Measurements from ENCODE around the gene DHRSX. TPM values are rescaled to one million over a fixed set of nuclear protein-coding genes. Genes with fewer than 3 reads are reported as not detected.

Gene DHRSX
- total and polyA plus RNA-seq, 2 of the 13 experiments (the other 11 are each of a cell fraction or from before 2014, with no cell fraction given) = 15.5 to 24.3 TPM

DNA sequence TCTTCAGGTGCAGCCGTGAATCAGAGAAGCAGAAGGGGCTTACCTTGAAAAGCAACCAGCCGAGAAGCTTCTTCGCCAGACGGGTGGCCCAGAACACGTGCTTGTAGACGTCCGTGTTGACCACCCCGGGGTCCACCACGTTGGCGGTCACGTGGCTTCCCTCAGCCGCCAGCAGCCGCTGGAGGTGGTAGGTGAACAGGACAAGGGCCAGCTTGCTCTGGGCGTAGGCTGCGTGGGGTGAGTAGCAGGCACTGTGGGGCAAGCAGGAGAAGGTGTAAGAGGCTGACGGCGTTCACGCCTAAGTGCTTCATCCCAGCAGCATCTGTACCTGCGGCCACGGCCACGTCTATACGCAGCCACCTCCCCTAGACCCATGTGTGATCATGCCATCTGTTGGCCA, 257.8 kb downstream of the DHRSX start:
- no peaks in the 10 kb centered on the region; a peak in 2 of 5 replicates for H3K36me3 ChIP-seq (replicated peaks in 1 of 2; ENCODE audit: control insufficient read depth in 1 of 2, insufficient read depth in 2 of 2, low read length in 2 of 2)
- DNase-seq (ENCODE audit: low spot score) (no peak), FAIRE-seq (no peak), ATAC-seq (no peak)
- CTCF ChIA-PET (ENCODE audit: low intra/inter-chr PET ratio, low total read pairs) = no interaction called here
- in situ Hi-C loops (cut with HindIII; ENCODE audit: extremely low pct_ligation_motif_present, low pct_unique_long_range_greater_than_20kb) = no loop called here
- H3K4me1 ChIP-seq (ENCODE audit: insufficient read depth, low read length) = no peaks in the 10 kb centered on the region
- H3K9me3 ChIP-seq (ENCODE audit: low read length) = no peaks in the 10 kb centered on the region
- H3K4me2 ChIP-seq (ENCODE audit: low read depth, low read length) = no peak overlapping the region
- H4K20me1 ChIP-seq (ENCODE audit: insufficient read depth, low read length) = no peaks in the 10 kb centered on the region
- H3K4me3 ChIP-seq (replicated peaks in 1 of 3; ENCODE audit: insufficient read depth in 1 of 3, low read depth in 2 of 3, low read length in 3 of 3) = no peak overlapping the region
- no peak overlapping the region for H3K27ac ChIP-seq (ENCODE audit: extremely low read length, insufficient read depth, low read length)
- H2AFZ ChIP-seq (ENCODE audit: low read length) = no peak overlapping the region
- intact Hi-C loops (cut with micrococcal nuclease; ENCODE audit: unreplicated experiment) = no loop called here
- 98% methylated on average over 14 of the region's 22 CpGs for WGBS (ENCODE audit: low lambda C conversion rate)
- BruUV-seq (replicated peaks) = no TSS peak
- no peak overlapping the region for H3K9ac ChIP-seq (ENCODE audit: insufficient read depth, low read depth, low read length)
- POLR2A ChIA-PET = no interaction called here
- H3K79me2 ChIP-seq (ENCODE audit: insufficient read depth, low read length) = no peaks in the 10 kb centered on the region
- TF ChIP-seq, protein P1, sequence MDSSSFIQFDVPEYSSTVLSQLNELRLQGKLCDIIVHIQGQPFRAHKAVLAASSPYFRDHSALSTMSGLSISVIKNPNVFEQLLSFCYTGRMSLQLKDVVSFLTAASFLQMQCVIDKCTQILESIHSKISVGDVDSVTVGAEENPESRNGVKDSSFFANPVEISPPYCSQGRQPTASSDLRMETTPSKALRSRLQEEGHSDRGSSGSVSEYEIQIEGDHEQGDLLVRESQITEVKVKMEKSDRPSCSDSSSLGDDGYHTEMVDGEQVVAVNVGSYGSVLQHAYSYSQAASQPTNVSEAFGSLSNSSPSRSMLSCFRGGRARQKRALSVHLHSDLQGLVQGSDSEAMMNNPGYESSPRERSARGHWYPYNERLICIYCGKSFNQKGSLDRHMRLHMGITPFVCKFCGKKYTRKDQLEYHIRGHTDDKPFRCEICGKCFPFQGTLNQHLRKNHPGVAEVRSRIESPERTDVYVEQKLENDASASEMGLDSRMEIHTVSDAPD (CRISPR knock-in tag; IDR thresholded peaks at IDR 0.05) = no peak
- TF ChIP-seq, protein P2, sequence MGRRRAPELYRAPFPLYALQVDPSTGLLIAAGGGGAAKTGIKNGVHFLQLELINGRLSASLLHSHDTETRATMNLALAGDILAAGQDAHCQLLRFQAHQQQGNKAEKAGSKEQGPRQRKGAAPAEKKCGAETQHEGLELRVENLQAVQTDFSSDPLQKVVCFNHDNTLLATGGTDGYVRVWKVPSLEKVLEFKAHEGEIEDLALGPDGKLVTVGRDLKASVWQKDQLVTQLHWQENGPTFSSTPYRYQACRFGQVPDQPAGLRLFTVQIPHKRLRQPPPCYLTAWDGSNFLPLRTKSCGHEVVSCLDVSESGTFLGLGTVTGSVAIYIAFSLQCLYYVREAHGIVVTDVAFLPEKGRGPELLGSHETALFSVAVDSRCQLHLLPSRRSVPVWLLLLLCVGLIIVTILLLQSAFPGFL (CRISPR knock-in tag; IDR thresholded peaks at IDR 0.05) = no peak
- TF ChIP-seq SMARCE1 (IDR thresholded peaks at IDR 0.05; ENCODE audit: borderline replicate concordance) (no peak), ZNF891 (CRISPR knock-in tag; IDR thresholded peaks at IDR 0.05) (no peak), SMAD1 (CRISPR knock-in tag; IDR thresholded peaks at IDR 0.05; ENCODE audit: borderline replicate concordance, low read depth) (no peak), EED (CRISPR knock-in tag; IDR thresholded peaks at IDR 0.05) (no peak), ZNF460 (CRISPR knock-in tag; IDR thresholded peaks at IDR 0.05; ENCODE audit: borderline replicate concordance) (no peak), MEIS2 (CRISPR knock-in tag; IDR thresholded peaks at IDR 0.05) (no peak), ZBTB8A (CRISPR knock-in tag; IDR thresholded peaks at IDR 0.05; ENCODE audit: borderline replicate concordance, low read depth) (no peak), ZNF781 (CRISPR knock-in tag; IDR thresholded peaks at IDR 0.05; ENCODE audit: borderline replicate concordance, not compliant biosample characterization) (no peak), ZHX2 (IDR thresholded peaks at IDR 0.05; ENCODE audit: low read depth) (no peak), ZHX2 (CRISPR knock-in tag; IDR thresholded peaks at IDR 0.05; ENCODE audit: borderline replicate concordance) (no peak), SALL2 (CRISPR knock-in tag; IDR thresholded peaks at IDR 0.05) (no peak)
- TF ChIP-seq, protein P3, sequence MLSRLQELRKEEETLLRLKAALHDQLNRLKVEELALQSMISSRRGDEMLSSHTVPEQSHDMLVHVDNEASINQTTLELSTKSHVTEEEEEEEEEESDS (CRISPR knock-in tag; IDR thresholded peaks at IDR 0.05; ENCODE audit: borderline replicate concordance) = no peak
- H3K27me3 ChIP-seq (ENCODE audit: control insufficient read depth in 1 of 2, insufficient read depth in 2 of 2, low read length in 2 of 2) = no peaks in the 10 kb centered on the region

All from HepG2 (cell line).